Activated T-cell treated with anti-CD3 and anti-CD28 coated beads, Interleukin-2, amount 50 U/mL, for 24 hours (primary cell): ENCODE data around the gene PKHD1.
"Not testable (repeated sequence)": the region's sequence is repeated elsewhere in the genome, so short reads cannot be mapped to it uniquely, and the experiment has no call there.

ENCODE experiments used
- DNase-seq: peaks from one replicate; pipeline ENCODE4 v3.0.0-alpha.2; 2020
- H3K27ac Mint-ChIP-seq: 2 replicates; pipeline ENCODE4 v1.8.0; 2020; ENCODE audit warnings: mild to moderate bottlenecking, mixed read lengths
- H3K27me3 Mint-ChIP-seq: 2 replicates; pipeline ENCODE4 v1.8.0; 2020; ENCODE audit warnings: mixed read lengths
- H3K36me3 Mint-ChIP-seq: 2 replicates; pipeline ENCODE4 v1.8.0; 2020; ENCODE audit warnings: low read depth, mixed read lengths
- H3K4me1 Mint-ChIP-seq: 2 replicates; pipeline ENCODE4 v1.8.0; 2020; ENCODE audit warnings: low read depth, mixed read lengths
- H3K4me3 Mint-ChIP-seq: 2 replicates; pipeline ENCODE4 v1.8.0; 2020; ENCODE audit warnings: mild to moderate bottlenecking, moderate library complexity, mixed read lengths
- H3K9me3 Mint-ChIP-seq: 2 replicates; pipeline ENCODE4 v1.8.0; 2020; ENCODE audit warnings: mixed read lengths

The PKHD1 gene

DNA sequence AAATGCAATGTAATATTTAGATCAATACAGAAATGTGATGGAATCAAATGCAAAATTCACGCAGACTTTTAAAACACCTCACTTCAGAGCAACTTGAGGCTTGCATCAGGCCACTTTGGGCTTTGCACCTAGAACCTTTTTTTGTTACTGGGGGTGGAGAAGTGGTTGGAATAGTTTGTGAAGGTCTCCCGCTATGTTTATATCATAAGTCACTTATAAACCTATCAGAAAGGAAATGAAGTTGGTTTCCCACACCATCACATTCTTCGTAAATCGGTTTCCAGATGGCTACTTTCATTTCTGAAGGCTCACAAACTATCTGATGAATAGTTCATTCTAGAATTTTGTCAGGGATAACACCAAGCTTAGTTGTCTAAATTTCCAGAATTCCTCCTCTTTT is 74.8 kb downstream of the PKHD1 start:
- peaks cover 9% of the 10 kb centered on the region for H3K27me3 Mint-ChIP-seq
- H3K9me3 Mint-ChIP-seq, result no peaks in the 10 kb centered on the region
- H3K36me3 Mint-ChIP-seq, result no peaks in the 10 kb centered on the region
- H3K4me3 Mint-ChIP-seq, result no peak overlapping the region
- no peak for DNase-seq
- H3K27ac Mint-ChIP-seq, result no peak overlapping the region
- no peaks in the 10 kb centered on the region for H3K4me1 Mint-ChIP-seq

DNA sequence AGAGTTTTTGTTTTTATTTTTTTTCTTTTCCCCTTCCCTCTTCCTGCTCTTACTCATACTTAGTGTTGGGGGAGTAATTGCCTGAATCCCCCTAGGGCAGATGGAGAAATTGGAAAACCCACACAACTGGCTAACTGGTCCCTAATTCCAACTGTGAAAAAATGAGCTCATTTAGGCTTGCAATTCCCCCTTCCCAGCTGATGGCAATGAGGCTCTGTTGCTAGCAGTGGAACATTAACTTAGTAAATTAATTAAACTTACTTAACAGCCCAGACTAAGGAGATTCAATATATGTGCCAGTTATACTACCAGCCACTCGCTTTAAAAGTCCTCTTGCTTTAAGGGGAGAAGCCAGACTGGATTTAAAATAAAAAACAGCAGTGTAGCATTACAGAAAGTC is 76.6 kb downstream of the PKHD1 start:
- H3K4me1 Mint-ChIP-seq, result no peaks in the 10 kb centered on the region
- no peaks in the 10 kb centered on the region for H3K36me3 Mint-ChIP-seq
- H3K27me3 Mint-ChIP-seq, result peaks cover 11% of the 10 kb centered on the region
- H3K4me3 Mint-ChIP-seq, result no peak overlapping the region
- no peak overlapping the region for H3K27ac Mint-ChIP-seq
- DNase-seq, result no peak
- H3K9me3 Mint-ChIP-seq, result no peaks in the 10 kb centered on the region

DNA sequence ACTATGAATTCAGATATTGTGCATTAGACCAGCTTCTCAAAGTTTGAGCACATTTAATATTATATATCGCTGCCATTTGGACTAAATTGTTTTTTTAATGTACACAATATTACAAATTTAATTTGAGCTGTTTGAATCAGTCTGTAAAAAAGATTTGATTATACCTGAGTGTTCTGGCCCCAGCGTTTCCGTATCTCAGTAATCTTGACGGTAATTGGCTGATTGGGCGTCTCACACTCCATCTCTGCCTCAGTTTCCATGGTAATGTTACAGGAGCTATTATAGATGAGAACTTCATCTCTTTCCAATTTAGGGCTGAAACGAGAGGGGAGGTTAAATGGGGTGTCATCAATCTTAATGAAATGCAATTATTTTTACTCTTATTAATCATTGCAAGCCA is 77.3 kb downstream of the PKHD1 start:
- DNase-seq, result no peak
- peaks cover 11% of the 10 kb centered on the region for H3K27me3 Mint-ChIP-seq
- no peaks in the 10 kb centered on the region for H3K9me3 Mint-ChIP-seq
- no peaks in the 10 kb centered on the region for H3K4me1 Mint-ChIP-seq
- H3K4me3 Mint-ChIP-seq, result no peak overlapping the region
- H3K36me3 Mint-ChIP-seq, result no peaks in the 10 kb centered on the region
- no peak overlapping the region for H3K27ac Mint-ChIP-seq

DNA sequence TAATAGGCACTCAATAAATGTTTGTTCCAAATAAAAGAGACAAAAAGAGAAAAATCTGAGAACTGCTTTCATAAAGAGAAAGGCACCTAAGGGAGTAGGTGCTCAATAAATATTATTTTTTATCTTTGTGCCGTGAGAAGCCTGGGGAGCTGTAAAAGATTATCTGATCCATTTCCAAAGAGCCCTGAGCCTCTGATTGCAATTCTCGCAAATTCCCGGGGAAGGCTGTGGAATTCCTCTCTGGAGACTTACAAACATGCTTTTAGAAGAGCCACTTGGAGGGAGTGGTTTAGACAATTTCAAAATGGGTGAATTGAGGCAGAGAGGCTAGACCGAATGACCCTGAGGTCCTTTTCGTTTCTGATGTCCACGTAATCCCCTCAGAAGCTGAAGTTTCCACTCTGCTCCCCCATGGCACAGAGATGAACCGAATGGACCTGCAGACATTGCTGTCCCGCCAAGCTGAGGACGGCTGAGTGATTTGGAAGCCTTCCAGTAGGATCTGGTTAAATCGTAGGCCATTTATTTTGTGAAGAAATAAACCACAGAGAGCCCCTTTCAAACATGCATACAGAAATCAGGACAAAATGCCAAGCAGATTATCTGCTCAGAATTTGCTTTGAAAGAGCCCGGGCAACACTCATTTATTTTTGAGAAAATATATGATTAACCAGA is 77.8 kb downstream of the PKHD1 start:
- H3K27ac Mint-ChIP-seq, result no peak overlapping the region
- no peaks in the 10 kb centered on the region for H3K9me3 Mint-ChIP-seq
- no peak overlapping the region for H3K4me3 Mint-ChIP-seq
- H3K4me1 Mint-ChIP-seq, result no peaks in the 10 kb centered on the region
- peaks cover 11% of the 10 kb centered on the region for H3K27me3 Mint-ChIP-seq
- no peaks in the 10 kb centered on the region for H3K36me3 Mint-ChIP-seq
- DNase-seq, result no peak

DNA sequence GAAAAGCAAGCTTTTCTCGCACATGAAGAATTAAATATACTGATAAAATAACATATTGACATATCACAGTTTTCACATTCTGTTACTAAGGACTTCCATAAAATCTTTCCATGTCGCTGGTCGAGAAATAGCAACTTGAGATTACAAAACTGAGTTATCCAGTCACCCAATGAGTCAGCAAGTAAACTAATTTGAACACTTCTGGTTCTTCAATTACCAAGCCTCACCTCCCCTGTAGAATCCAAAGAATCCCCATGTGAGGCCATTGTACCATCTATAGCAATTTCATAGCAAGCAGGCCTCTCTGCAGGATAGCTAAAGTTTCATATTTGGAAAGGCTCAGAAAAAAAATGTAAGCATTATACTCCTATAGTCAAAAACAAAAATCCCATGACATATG is 87.3 kb downstream of the PKHD1 start:
- H3K27me3 Mint-ChIP-seq, result peaks cover 21% of the 10 kb centered on the region
- DNase-seq, result no peak
- H3K4me1 Mint-ChIP-seq, result no peaks in the 10 kb centered on the region
- no peaks in the 10 kb centered on the region for H3K9me3 Mint-ChIP-seq
- no peak overlapping the region for H3K27ac Mint-ChIP-seq
- H3K36me3 Mint-ChIP-seq, result no peaks in the 10 kb centered on the region
- H3K4me3 Mint-ChIP-seq, result no peak overlapping the region

DNA sequence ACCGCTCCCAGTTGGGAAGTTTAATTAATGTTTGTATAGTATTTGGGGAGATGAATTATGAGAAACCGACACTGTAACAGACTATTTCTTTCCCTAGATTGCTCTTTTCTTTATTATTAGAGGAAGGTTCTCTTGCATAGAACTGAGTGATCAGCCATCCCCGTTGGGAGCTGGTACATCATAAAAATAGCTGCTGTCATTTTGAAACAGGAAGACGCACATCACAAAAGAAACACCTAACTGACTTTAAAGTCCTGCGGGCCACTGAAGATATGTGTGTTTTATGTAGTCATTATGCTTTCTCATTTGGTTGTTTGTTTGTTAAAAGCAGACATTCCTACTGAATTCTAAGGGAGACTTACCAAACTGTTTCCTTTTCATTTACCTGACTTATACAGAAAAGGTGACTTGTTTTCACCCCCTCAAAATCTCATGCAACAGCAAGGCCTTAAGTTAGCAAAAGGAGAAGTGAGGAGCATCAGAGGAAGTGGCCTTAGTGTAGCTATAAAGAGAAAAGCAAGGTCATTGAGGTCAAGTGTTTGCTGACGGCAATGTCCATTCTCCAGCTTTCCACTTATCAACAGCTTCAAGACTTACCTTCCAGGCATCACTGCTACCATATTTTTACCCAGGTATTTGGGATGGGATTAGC is 91.0 kb downstream of the PKHD1 start:
- no peaks in the 10 kb centered on the region for H3K36me3 Mint-ChIP-seq
- DNase-seq, result no peak
- no peak overlapping the region for H3K27ac Mint-ChIP-seq
- peaks cover 21% of the 10 kb centered on the region for H3K27me3 Mint-ChIP-seq
- no peak overlapping the region for H3K4me3 Mint-ChIP-seq
- no peaks in the 10 kb centered on the region for H3K4me1 Mint-ChIP-seq
- no peaks in the 10 kb centered on the region for H3K9me3 Mint-ChIP-seq

DNA sequence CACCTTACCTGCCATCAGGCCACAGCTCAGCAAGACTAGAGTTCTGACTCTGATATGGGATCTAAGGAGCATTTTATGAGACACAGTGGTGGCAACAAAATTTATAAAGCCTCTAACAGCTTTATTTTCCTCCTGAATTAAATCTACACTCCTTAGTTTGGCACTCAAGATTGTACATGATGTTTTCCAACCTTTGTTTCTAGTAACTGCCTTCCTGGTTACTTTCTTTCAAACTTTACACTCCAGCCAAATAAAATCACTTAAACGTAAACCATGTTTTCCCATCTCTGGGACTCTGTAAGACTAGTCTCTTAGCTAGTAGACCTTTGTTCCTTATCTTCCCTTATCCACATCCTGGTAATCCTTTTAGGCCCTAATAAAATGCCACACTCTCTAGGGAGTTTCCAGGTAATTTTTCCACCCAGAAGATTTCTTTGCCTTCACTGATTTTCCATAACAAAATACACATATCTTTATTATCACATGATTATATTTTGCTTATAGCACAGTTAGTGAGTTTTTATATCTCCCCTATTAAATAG is 92.1 kb downstream of the PKHD1 start:
- no peak overlapping the region for H3K4me3 Mint-ChIP-seq
- H3K9me3 Mint-ChIP-seq, result no peaks in the 10 kb centered on the region
- no peaks in the 10 kb centered on the region for H3K36me3 Mint-ChIP-seq

DNA sequence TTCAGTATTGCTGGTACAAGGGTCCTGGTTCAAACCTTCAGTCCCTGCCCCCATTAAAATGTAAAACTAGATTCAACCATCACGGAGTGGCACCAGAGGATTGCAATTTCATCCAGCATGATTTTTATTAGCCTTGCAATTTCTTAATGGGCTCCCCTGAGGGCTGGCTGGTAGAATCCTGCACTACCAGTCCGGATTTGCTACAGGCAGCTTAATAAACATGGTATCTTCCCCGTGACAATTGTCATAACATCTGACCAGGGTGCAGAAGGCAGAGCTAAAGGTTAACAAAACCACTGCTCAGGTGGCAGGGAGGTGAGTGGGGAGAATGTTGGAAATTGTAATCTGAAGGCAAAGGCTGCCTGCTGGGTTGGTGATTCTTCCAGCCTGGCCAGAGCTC is 94.5 kb downstream of the PKHD1 start:
- peaks cover 5% of the 10 kb centered on the region for H3K9me3 Mint-ChIP-seq
- H3K36me3 Mint-ChIP-seq, result no peaks in the 10 kb centered on the region
- DNase-seq, result no peak
- H3K27ac Mint-ChIP-seq, result no peak overlapping the region
- no peaks in the 10 kb centered on the region for H3K4me1 Mint-ChIP-seq
- H3K4me3 Mint-ChIP-seq, result no peak overlapping the region
- peaks cover 6% of the 10 kb centered on the region for H3K27me3 Mint-ChIP-seq

More for the DNA sequence above, 92.1 kb downstream of the PKHD1 start:
- DNase-seq, result no peak
- no peak overlapping the region for H3K27ac Mint-ChIP-seq
- peaks cover 21% of the 10 kb centered on the region for H3K27me3 Mint-ChIP-seq
- H3K4me1 Mint-ChIP-seq, result no peaks in the 10 kb centered on the region

DNA sequence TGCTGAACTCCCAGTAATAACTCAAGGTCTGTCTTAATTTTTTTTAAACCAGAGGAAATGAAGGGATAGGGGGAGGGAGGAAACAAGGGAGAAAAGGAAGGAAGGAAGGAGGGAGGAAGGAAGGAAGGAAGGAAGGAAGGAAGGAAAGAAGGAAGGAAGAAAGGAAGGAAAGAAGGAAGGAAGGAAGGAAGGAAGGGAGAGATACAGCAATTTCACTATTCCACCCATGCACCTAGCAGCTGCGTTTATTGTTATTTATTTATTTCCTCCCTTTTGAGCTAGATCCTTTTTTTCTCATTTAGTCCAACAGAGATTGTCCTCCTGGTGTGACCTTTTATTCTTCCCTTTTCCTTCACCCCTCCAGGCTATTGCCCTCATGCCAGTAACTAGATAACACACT is 97.6 kb downstream of the PKHD1 start:
- Mint-ChIP-seq H3K36me3 (no peaks in the 10 kb centered on the region), H3K27me3 (no peaks in the 10 kb centered on the region), H3K9me3 (peaks cover 5% of the 10 kb centered on the region), H3K4me1 (no peaks in the 10 kb centered on the region), H3K27ac (no peak overlapping the region), H3K4me3 (no peak overlapping the region)
- no peak for DNase-seq

DNA sequence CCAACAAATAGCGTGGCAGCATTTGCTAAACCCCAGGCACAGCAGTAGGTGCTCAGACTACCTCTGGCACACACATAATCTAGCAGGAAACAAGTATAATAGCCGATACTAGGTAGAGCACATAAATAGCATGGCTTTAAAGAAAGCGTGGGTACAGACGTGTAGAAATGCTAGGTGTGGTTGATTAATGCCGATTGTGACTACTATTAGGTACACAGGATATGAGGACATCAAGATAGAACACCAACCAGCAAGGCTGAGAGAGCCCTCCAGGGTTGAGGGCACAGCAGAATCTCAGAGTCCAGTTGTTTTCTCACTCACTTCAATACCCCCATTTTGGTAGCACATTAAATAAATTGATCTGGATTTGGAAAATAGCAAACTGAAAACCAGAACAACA is 100.5 kb downstream of the PKHD1 start:
- Mint-ChIP-seq H3K4me3 (no peak overlapping the region), H3K27ac (no peak overlapping the region), H3K27me3 (no peaks in the 10 kb centered on the region), H3K4me1 (no peaks in the 10 kb centered on the region), H3K36me3 (no peaks in the 10 kb centered on the region), H3K9me3 (peaks cover 5% of the 10 kb centered on the region)
- no peak for DNase-seq

DNA sequence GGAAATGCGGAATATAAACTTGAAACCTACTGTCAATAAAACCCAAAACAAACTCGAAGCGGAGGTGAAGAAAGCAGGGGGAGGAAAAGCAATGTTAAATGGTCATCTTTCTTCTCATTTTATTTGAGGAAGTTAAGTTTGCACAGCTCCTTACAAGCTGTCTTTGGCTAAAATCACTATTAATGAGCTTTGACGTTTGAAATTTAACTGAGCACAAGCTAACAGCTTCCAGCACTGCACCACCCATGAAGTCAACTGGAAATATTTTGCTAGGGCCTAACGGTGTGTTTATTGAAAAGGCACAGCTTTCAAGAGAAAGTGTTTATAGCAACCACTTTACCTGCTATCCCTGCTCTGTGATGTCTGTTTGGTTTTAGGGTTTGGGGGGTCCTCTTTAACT is 103.8 kb downstream of the PKHD1 start:
- no peak for DNase-seq
- Mint-ChIP-seq H3K27me3 (no peaks in the 10 kb centered on the region), H3K9me3 (no peaks in the 10 kb centered on the region)

DNA sequence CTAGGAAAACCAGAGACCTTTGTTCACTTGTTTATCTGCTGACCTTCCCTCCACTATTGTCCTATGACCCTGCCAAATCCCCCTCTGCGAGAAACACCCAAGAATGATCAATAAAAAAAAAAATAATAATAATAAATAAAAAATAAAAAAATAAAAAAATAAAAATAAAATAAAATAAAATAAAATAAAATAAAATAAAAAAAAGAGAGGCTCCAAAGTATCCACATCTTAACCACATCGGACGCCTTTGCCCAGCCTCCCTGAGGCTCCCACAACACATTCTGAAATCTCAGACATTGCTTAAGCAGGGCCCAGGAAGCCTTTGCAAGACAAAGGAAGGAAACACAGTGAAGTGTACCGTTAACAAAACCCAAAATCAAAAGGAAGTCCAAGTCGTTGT is 104.7 kb downstream of the PKHD1 start:
- H3K4me1 Mint-ChIP-seq, H3K4me3 Mint-ChIP-seq, DNase-seq, H3K9me3 Mint-ChIP-seq, H3K27ac Mint-ChIP-seq, H3K27me3 Mint-ChIP-seq, H3K36me3 Mint-ChIP-seq: not testable (repeated sequence)

More for the DNA sequence above, 103.8 kb downstream of the PKHD1 start:
- Mint-ChIP-seq H3K27ac (no peak overlapping the region), H3K4me1 (no peaks in the 10 kb centered on the region), H3K4me3 (no peak overlapping the region), H3K36me3 (no peaks in the 10 kb centered on the region)

DNA sequence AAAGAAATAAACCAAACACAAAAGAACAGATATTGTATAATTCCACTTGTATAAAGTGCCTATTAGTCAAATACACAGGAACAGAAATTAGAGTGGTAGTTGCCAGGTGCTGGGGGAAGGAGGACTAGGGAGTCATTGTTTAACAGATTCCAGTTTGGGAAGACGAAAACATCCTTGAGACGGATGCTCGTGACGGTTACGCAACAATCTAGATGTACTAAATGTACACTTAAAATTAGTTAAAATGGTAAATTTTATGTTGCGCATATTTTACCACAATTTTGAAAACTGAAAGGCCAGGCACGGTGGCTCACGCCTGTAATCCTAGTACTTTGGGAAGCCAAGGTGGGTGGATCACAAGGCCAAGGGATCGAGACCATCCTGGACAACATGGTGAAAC is 111.0 kb downstream of the PKHD1 start:
- H3K9me3 Mint-ChIP-seq, result no peaks in the 10 kb centered on the region
- H3K4me3 Mint-ChIP-seq, result no peak overlapping the region
- no peak overlapping the region for H3K27ac Mint-ChIP-seq

DNA sequence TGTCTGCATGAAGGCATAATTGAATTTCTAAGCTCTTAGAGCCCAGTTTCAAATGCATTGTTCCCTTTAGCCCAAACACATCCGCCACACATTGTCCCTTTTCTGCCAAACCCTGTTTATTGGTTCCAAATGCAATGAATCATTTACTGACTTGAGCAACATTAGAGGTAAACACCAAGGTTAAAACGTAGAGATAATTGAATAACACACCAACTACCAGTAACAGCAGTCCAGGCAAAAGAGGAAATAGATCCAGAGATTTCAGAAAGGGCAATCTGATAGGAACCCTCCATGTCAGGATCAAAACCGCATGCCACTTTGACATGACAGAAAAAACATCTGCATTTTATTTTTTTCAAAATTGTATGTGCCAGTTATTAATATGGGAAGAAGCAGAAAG is 114.8 kb downstream of the PKHD1 start:
- Mint-ChIP-seq H3K27ac (no peak overlapping the region), H3K27me3 (peaks cover 3% of the 10 kb centered on the region), H3K36me3 (no peaks in the 10 kb centered on the region), H3K4me1 (no peaks in the 10 kb centered on the region), H3K4me3 (no peak overlapping the region), H3K9me3 (no peaks in the 10 kb centered on the region)
- no peak for DNase-seq

More for the DNA sequence above, 111.0 kb downstream of the PKHD1 start:
- no peaks in the 10 kb centered on the region for H3K36me3 Mint-ChIP-seq
- no peaks in the 10 kb centered on the region for H3K4me1 Mint-ChIP-seq
- peaks cover 3% of the 10 kb centered on the region for H3K27me3 Mint-ChIP-seq
- DNase-seq, result no peak

DNA sequence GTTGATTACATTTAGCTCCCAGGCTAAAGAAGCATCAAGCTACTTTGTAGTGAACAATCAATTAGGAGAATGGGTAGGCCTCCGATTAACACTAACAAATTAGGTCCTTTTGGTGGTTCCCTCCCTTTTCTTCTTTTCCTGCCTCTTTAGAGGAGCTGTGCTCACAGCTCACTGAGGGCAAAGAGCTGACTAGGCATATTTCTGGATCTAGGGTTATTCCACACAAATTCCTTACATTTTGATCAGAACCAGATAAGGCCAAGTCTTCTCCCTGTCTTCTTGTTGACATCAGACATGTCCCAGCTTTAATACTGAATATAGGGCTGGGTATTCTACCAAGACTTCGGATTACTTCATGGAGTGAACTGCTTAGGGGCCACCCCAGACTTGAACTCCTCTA is 119.1 kb downstream of the PKHD1 start:
- no peaks in the 10 kb centered on the region for H3K4me1 Mint-ChIP-seq
- no peak overlapping the region for H3K4me3 Mint-ChIP-seq
- H3K27ac Mint-ChIP-seq, result no peak overlapping the region
- no peak for DNase-seq
- H3K9me3 Mint-ChIP-seq, result no peaks in the 10 kb centered on the region
- H3K27me3 Mint-ChIP-seq, result peaks cover 2% of the 10 kb centered on the region
- no peaks in the 10 kb centered on the region for H3K36me3 Mint-ChIP-seq
